K562 (cell line): Measurements from ENCODE around the gene SCN5A. TPM values are rescaled to one million over a fixed set of nuclear protein-coding genes. Genes with fewer than 3 reads are reported as not detected.

Experiments used
- ATAC-seq: fragments of 200-7000 bp; cut with Tn5 transposase; 3 replicates; pipeline ENCODE4 v1.9.1; 2020; ENCODE audit warnings: moderate library complexity
- BruUV-seq: library from RNA; stranded (reverse); fragments of 400-500 nt; replicated peaks from 2 replicates; lab custom pipeline; 2021; lab: Mats Ljungman, UMichigan
- CTCF ChIA-PET: fragments of 300-600 bp; formaldehyde crosslinking; extraction: SDS; loops from one replicate; lab custom pipeline; 2021; ENCODE audit warnings: low intra/inter-chr PET ratio; lab: Yijun Ruan, JAX
- POLR2A ChIA-PET: fragments of 300-600, 350-650 bp; sonication (Branson Sonifier 250); formaldehyde crosslinking; extraction: SDS; loops from one replicate; lab custom pipeline; 2021; ENCODE audit warnings: antibody characterized with exemption, inconsistent platforms; lab: Yijun Ruan, JAX
- DNase-seq, 4 experiments: peaks; one replicate each; pipeline versions ENCODE4 v3.0.0 to v3.0.0-alpha.2; 2011 to 2018; ENCODE audit warnings: low spot score in 3 of 4, mixed read lengths in 3 of 4; ENCODE audit errors: extremely low read depth in 1 of 4
- FAIRE-seq: peaks from 2 replicates; lab custom pipeline; 2011; peaks lifted over from hg19 to GRCh38; lab: Jason Lieb, UNC
- H2AFZ ChIP-seq: 2 replicates; pipeline ENCODE4 v1.6.0; 2011; ENCODE audit warnings: low read depth, low read length, control low read depth, inconsistent platforms
- H3K27ac ChIP-seq: fragments of 200-600 bp; 3 replicates; pipeline ENCODE4 v1.8.0; 2011; ENCODE audit warnings: low read depth, mild to moderate bottlenecking, control low read depth, inconsistent platforms, low read length, moderate library complexity, mixed read lengths; ENCODE audit errors: extremely low read depth
- H3K27me3 ChIP-seq, 2 experiments: fragments of 300-600 bp in 1 of 2; 2 replicates in 1 of 2; 3 replicates in 1 of 2; pipeline versions ENCODE4 v1.6.0 to v1.8.0; 2011; ENCODE audit warnings: inconsistent platforms in 2 of 2, low read length in 2 of 2, mild to moderate bottlenecking in 1 of 2, mixed read lengths in 1 of 2, moderate library complexity in 1 of 2; ENCODE audit not compliant: control insufficient read depth in 2 of 2, insufficient read depth in 2 of 2
- H3K36me3 ChIP-seq: fragments of 300-600 bp; 3 replicates; pipeline ENCODE4 v1.8.0; 2011; ENCODE audit warnings: mild to moderate bottlenecking, low read length, inconsistent platforms; ENCODE audit not compliant: control insufficient read depth, insufficient read depth
- H3K4me1 ChIP-seq, 2 experiments: fragments of 200-600 bp in 1 of 2; replicated peaks in 1 of 2; 2 replicates in 1 of 2; 3 replicates in 1 of 2; pipeline versions ENCODE4 v1.5.1 to v1.8.0; 2011; ENCODE audit warnings: inconsistent platforms in 2 of 2, low read length in 2 of 2, mild to moderate bottlenecking in 1 of 2, mixed read lengths in 1 of 2, moderate library complexity in 1 of 2; ENCODE audit not compliant: control insufficient read depth in 2 of 2, insufficient read depth in 2 of 2
- H3K4me2 ChIP-seq: 2 replicates; pipeline ENCODE4 v1.6.1; 2011; ENCODE audit warnings: low read length, control low read depth, inconsistent platforms, mixed read lengths; ENCODE audit not compliant: insufficient read depth
- H3K4me3 ChIP-seq: fragments of 200-600 bp; sonication (generic), shearing (Covaris generic); 2 replicates; pipeline ENCODE4 v1.5.1; 2016; ENCODE audit warnings: control low read depth, inconsistent platforms
- H3K79me2 ChIP-seq: fragments of 200-600 bp; 3 replicates; pipeline ENCODE4 v1.8.0; 2011; ENCODE audit warnings: low read length, inconsistent platforms; ENCODE audit not compliant: control insufficient read depth, insufficient read depth
- H3K9ac ChIP-seq, 2 experiments: 2 replicates each; pipeline versions ENCODE4 v1.6.0 to v1.6.1; 2011; ENCODE audit warnings: low read depth in 2 of 2, low read length in 2 of 2, control low read depth in 1 of 2, inconsistent platforms in 1 of 2, mild to moderate bottlenecking in 1 of 2, mixed read lengths in 1 of 2; ENCODE audit not compliant: insufficient read depth in 1 of 2
- H3K9me1 ChIP-seq: one replicate; pipeline ENCODE4 v1.6.0; 2011; ENCODE audit warnings: inconsistent platforms, mild to moderate bottlenecking, low read length, moderate library complexity; ENCODE audit not compliant: control insufficient read depth, insufficient read depth
- H3K9me3 ChIP-seq: replicated peaks from 2 replicates; pipeline ENCODE4 v1.5.1; 2011; ENCODE audit warnings: low read depth, low read length, inconsistent platforms; ENCODE audit not compliant: control insufficient read depth, insufficient read depth
- H4K20me1 ChIP-seq: replicated peaks from 2 replicates; pipeline ENCODE4 v1.6.1; 2011; ENCODE audit warnings: low read length, inconsistent platforms, mixed read lengths; ENCODE audit not compliant: control insufficient read depth, insufficient read depth
- E2F3 ChIP-seq: fragments of 250-450 bp; sonication (Bioruptor Pico); IDR thresholded peaks from 2 replicates; pipeline ENCODE4 v1.4.0; 2020; ENCODE audit warnings: mild to moderate bottlenecking
- ERF ChIP-seq: fragments of 450-650 bp; formaldehyde crosslinking; IDR thresholded peaks from 2 replicates; pipeline ENCODE4 v1.4.0; 2020; ENCODE audit warnings: mild to moderate bottlenecking, mixed read lengths
- HDAC2 ChIP-seq: fragments of 450-650 bp; IDR thresholded peaks from 2 replicates; pipeline ENCODE4 v1.6.1; 2016; ENCODE audit warnings: mild to moderate bottlenecking
- KLF6 ChIP-seq: fragments of 250-450 bp; sonication (Bioruptor Pico); IDR thresholded peaks from 2 replicates; pipeline ENCODE4 v1.4.0; 2020; ENCODE audit warnings: mild to moderate bottlenecking, moderate library complexity, borderline replicate concordance
- MTA2 ChIP-seq: fragments of 450-650 bp; IDR thresholded peaks from 2 replicates; pipeline ENCODE4 v1.6.1; 2016; ENCODE audit warnings: low read depth
- NCOA2 ChIP-seq, 2 experiments: fragments of 450-650 bp; IDR thresholded peaks; 2 replicates each; pipeline ENCODE4 v1.6.1; 2018; ENCODE audit warnings: mild to moderate bottlenecking in 2 of 2, moderate library complexity in 1 of 2; ENCODE audit not compliant: partially characterized antibody in 2 of 2
- RHOXF2B ChIP-seq: fragments of 250-450 bp; sonication (Bioruptor Pico); conservative IDR thresholded peaks from 2 replicates; pipeline ENCODE4 v1.5.1; 2021
- SUPT5H ChIP-seq: fragments of 450-650 bp; IDR thresholded peaks from 2 replicates; pipeline ENCODE4 v1.6.1; 2016
- YBX1 ChIP-seq: fragments of 450-650 bp; IDR thresholded peaks from 2 replicates; pipeline ENCODE4 v1.7.1; 2016; ENCODE audit warnings: mild to moderate bottlenecking
- ZNF76 ChIP-seq: fragments of 250-450 bp; sonication (Bioruptor Pico); IDR thresholded peaks from 2 replicates; pipeline ENCODE4 v1.4.0; 2020; ENCODE audit warnings: mild to moderate bottlenecking, moderate library complexity, borderline replicate concordance
- WGBS: fragments of 100-300 bp; shearing (Covaris generic); methylation state at CpG from one replicate; pipeline ENCODE4 v1.1.6; 2016; ENCODE audit warnings: low coverage, mixed read lengths; ENCODE audit not compliant: insufficient coverage; ENCODE audit errors: missing lambda C conversion rate; 5-methylcytosine and 5-hydroxymethylcytosine counted together
- in situ Hi-C: fragments of 300-500 bp; cut with MboI; formaldehyde crosslinking; loops from 4 replicates; pipeline ENCODE4 v1.15.0; 2018; ENCODE audit warnings: inconsistent platforms, mixed read lengths
- intact Hi-C: fragments of 100-400 bp; cut with micrococcal nuclease; formaldehyde crosslinking; loops from 2 replicates; pipeline ENCODE4 v1.14.2; 2022
- polyA plus RNA-seq, 8 experiments: library from polyadenylated mRNA; depleted of rRNA in 4 of 8; stranded (reverse) in 5 of 8; unstranded in 3 of 8; fragments of >200 nt; fragmentation: Nextera tagmentation in 2 of 8; fragmentation: Illumina TruSeq in 1 of 8; extraction: Ambion mirVana in 2 of 8; extraction: Trizol in 1 of 8; gene quantifications; 2 replicates each; pipeline versions ENCODE4 v1.2.1 to v1.2.3, GENCODE V29; 2011 to 2014; ENCODE audit warnings: inconsistent platforms in 1 of 8, missing spikeins in 1 of 8
- total RNA-seq, 7 experiments: library from RNA; depleted of rRNA in 6 of 7; stranded (reverse); fragments of >200 nt in 6 of 7; fragmentation: Illumina TruSeq in 2 of 7; extraction: Trizol in 2 of 7; gene quantifications; 2 replicates each; pipeline versions ENCODE4 v1.2.1 to v1.2.3, GENCODE V29; 2011 to 2021; ENCODE audit warnings: low replicate concordance in 1 of 7
- TF ChIP-seq, protein P1 (sequence below): sonication (generic); formaldehyde crosslinking; IDR thresholded peaks from 2 replicates; pipeline ENCODE4 v1.8.1; 2022; ENCODE audit warnings: missing genetic modification reagents
- TF ChIP-seq, protein P2 (sequence below): sonication (generic); formaldehyde crosslinking; IDR thresholded peaks from 2 replicates; pipeline ENCODE4 v1.8.0; 2022; ENCODE audit warnings: missing genetic modification reagents, mild to moderate bottlenecking, borderline replicate concordance
- TF ChIP-seq, protein P3 (sequence below): fragments of 250-450 bp; sonication (Bioruptor Pico); IDR thresholded peaks from 2 replicates; pipeline ENCODE4 v1.8.0; 2021; ENCODE audit warnings: mild to moderate bottlenecking, moderate library complexity
- TF ChIP-seq, protein P4 (sequence below): sonication (generic); formaldehyde crosslinking; IDR thresholded peaks from 2 replicates; pipeline ENCODE4 v1.8.0; 2022; ENCODE audit warnings: missing genetic modification reagents, mild to moderate bottlenecking, borderline replicate concordance

Gene SCN5A
- total and polyA plus RNA-seq, 9 of the 15 experiments (the other 6 are each of a cell fraction or from before 2014, with no cell fraction given) = 0.07 to 1.4 (median 0.21) TPM; not detected in 2

DNA sequence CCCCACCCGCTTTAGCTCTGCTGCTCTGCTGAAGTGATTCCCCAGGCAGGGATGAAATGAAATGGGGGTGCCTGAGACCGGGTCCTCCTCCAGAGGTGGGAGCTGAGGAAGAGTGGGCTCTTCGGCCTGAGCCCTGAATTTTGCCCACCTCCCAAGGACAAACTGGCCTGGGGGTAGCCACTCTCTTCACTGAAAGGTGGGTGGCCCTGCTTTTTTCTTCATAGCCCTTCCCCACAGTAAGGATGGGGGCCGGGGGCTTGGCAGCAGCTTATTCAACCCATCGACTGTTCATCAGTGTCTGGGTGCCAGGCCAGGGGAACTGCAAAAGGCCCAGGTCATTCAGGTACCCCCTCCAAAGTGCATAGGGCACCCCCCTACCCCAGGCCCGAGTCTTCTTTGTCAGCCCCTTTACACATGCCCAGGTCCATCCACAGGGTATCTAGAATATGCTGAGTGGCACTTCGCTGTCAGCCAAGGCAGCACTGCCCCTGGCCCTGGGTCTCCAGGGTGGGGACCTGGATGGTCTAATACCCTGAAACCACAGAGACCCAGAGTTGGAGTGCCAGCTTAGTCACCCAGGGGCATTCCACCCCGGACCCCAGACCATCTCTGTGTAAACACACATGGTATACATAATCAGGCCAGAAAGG lies 7.9 kb downstream of the SCN5A start (continued):
- TF ChIP-seq E2F3 (no peak), NCOA2 (IDR thresholded peaks at IDR 0.05; ENCODE audit: partially characterized antibody in 2 of 2) (no peak), ZNF76 (CRISPR knock-in tag) (no peak), KLF6 (CRISPR knock-in tag) (no peak)
- TF ChIP-seq, protein P1, sequence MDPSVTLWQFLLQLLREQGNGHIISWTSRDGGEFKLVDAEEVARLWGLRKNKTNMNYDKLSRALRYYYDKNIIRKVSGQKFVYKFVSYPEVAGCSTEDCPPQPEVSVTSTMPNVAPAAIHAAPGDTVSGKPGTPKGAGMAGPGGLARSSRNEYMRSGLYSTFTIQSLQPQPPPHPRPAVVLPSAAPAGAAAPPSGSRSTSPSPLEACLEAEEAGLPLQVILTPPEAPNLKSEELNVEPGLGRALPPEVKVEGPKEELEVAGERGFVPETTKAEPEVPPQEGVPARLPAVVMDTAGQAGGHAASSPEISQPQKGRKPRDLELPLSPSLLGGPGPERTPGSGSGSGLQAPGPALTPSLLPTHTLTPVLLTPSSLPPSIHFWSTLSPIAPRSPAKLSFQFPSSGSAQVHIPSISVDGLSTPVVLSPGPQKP = no peak
- TF ChIP-seq, all 486 proteins: peak for 0

DNA sequence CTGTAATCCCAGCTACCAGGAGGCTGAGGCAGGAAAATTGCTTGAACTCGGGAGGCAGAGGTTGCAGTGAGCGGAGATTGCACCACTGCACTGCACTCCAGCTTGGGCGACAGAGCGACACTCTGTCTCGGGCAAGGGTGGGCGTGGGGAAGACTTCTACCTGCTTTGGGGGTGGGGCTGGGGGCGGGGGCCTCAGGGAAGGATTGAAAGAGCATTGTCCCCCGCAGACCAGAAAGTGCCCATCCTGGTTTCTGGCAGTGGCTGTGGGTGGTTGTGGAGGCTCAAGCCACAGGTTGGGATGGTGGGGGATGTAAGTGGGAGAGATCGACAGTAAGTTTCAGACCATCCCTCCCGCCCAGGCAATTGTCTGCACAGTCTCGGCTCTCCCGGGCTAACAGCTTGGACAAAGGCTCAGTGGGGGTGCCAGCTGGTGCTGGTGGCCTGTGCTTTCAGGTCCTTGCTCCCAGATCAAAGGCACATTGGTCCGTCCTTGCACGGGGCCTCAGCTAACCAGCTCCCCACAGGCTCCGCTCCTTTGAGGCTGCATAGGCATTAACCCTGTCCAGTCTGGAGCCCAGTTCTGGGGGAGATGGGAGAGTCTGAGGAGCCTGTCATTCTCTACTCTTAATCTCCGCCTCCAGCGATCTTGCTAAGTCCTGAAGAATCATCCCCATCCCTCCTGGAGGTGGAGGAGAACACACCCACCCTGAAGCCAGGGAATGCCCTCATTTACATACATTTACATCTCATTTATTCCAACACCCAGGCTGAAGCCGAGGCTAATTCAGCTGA lies 8.6 kb downstream of the SCN5A start:
- Histone ChIP-seq H3K27ac (no peak overlapping the region), H2AFZ (no peak overlapping the region), H3K9me3 (no peaks in the 10 kb centered on the region), H3K9ac (no peak overlapping the region), H3K4me1 (no peaks in the 10 kb centered on the region), H3K27me3 (peaks cover 38 to 81% of the 10 kb centered on the region in 2 experiments; a peak in 4 of 5 replicates), H3K36me3 (no peaks in the 10 kb centered on the region), H3K4me3 (no peak overlapping the region), H3K79me2 (no peaks in the 10 kb centered on the region), H4K20me1 (peaks cover 10% of the 10 kb centered on the region), H3K9me1 (no peaks in the 10 kb centered on the region), H3K4me2 (no peak overlapping the region)
- in situ Hi-C loops = no loop called here
- ATAC-seq (no peak; the same call in 2 of the 3 replicates), DNase-seq (no peak), FAIRE-seq (no peak)
- POLR2A ChIA-PET = interaction anchor here (0.6 to 0.7 kb wide), 2 partner anchors 48 to 452 kb away, joined by 3 to 4 read pairs; no protein-coding TSS in a partner anchor
- intact Hi-C loops = no loop called here
- CTCF ChIA-PET = no interaction called here
- 2% methylated on average over 17 of the region's 18 CpGs for WGBS
- BruUV-seq = no TSS peak
- no peak for TF ChIP-seq SUPT5H
- TF ChIP-seq ERF (CRISPR knock-in tag) = no peak
- TF ChIP-seq, protein P2, sequence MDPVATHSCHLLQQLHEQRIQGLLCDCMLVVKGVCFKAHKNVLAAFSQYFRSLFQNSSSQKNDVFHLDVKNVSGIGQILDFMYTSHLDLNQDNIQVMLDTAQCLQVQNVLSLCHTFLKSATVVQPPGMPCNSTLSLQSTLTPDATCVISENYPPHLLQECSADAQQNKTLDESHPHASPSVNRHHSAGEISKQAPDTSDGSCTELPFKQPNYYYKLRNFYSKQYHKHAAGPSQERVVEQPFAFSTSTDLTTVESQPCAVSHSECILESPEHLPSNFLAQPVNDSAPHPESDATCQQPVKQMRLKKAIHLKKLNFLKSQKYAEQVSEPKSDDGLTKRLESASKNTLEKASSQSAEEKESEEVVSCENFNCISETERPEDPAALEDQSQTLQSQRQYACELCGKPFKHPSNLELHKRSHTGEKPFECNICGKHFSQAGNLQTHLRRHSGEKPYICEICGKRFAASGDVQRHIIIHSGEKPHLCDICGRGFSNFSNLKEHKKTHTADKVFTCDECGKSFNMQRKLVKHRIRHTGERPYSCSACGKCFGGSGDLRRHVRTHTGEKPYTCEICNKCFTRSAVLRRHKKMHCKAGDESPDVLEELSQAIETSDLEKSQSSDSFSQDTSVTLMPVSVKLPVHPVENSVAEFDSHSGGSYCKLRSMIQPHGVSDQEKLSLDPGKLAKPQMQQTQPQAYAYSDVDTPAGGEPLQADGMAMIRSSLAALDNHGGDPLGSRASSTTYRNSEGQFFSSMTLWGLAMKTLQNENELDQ = no peak
- no peak for TF ChIP-seq MTA2
- no peak for TF ChIP-seq HDAC2
- no peak for TF ChIP-seq YBX1
- TF ChIP-seq RHOXF2B (CRISPR knock-in tag) = no peak
- TF ChIP-seq, protein P3, sequence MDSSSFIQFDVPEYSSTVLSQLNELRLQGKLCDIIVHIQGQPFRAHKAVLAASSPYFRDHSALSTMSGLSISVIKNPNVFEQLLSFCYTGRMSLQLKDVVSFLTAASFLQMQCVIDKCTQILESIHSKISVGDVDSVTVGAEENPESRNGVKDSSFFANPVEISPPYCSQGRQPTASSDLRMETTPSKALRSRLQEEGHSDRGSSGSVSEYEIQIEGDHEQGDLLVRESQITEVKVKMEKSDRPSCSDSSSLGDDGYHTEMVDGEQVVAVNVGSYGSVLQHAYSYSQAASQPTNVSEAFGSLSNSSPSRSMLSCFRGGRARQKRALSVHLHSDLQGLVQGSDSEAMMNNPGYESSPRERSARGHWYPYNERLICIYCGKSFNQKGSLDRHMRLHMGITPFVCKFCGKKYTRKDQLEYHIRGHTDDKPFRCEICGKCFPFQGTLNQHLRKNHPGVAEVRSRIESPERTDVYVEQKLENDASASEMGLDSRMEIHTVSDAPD = no peak
- TF ChIP-seq, protein P4, sequence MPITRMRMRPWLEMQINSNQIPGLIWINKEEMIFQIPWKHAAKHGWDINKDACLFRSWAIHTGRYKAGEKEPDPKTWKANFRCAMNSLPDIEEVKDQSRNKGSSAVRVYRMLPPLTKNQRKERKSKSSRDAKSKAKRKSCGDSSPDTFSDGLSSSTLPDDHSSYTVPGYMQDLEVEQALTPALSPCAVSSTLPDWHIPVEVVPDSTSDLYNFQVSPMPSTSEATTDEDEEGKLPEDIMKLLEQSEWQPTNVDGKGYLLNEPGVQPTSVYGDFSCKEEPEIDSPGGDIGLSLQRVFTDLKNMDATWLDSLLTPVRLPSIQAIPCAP (CRISPR knock-in tag) = no peak
